SJSA1 (cell line): ENCODE data around the gene ARL2BP. TPM values are rescaled to one million over a fixed set of nuclear protein-coding genes. Genes with fewer than 3 reads are reported as not detected.

Experiments
- DNase-seq, 2 experiments: peaks; one replicate each; pipeline ENCODE4 v3.0.0-alpha.2; 2015 to 2020; ENCODE audit warnings: low spot score in 2 of 2, low read depth in 1 of 2
- H3K27ac ChIP-seq: fragments of 250-450 bp; sonication (Bioruptor Pico); 2 replicates; pipeline ENCODE4 v1.5.1; 2020; ENCODE audit warnings: mild to moderate bottlenecking, moderate library complexity
- H3K27me3 ChIP-seq: fragments of 250-450 bp; sonication (Bioruptor Pico); replicated peaks from 2 replicates; pipeline ENCODE4 v1.5.1; 2020; ENCODE audit warnings: mild to moderate bottlenecking, moderate library complexity
- H3K36me3 ChIP-seq: fragments of 250-450 bp; sonication (Bioruptor Pico); 2 replicates; pipeline ENCODE4 v1.5.1; 2020; ENCODE audit warnings: mild to moderate bottlenecking
- H3K4me1 ChIP-seq: fragments of 250-450 bp; sonication (Bioruptor Pico); replicated peaks from 2 replicates; pipeline ENCODE4 v1.6.1; 2021; ENCODE audit warnings: mild to moderate bottlenecking
- H3K4me3 ChIP-seq: fragments of 250-450 bp; sonication (Bioruptor Pico); 2 replicates; pipeline ENCODE4 v1.5.1; 2020; ENCODE audit warnings: mild to moderate bottlenecking
- H3K9me3 ChIP-seq: fragments of 250-450 bp; sonication (Bioruptor Pico); replicated peaks from 2 replicates; pipeline ENCODE4 v1.5.1; 2020; ENCODE audit warnings: mild to moderate bottlenecking
- total RNA-seq: library from RNA; depleted of rRNA; stranded (reverse); fragments of >200 nt; shearing (Covaris generic); gene quantifications from 2 replicates; pipeline ENCODE4 v1.2.3, GENCODE V29; 2014

Gene ARL2BP
- total RNA-seq, 1 experiment from 2014 or later = 118 TPM

- Histone ChIP-seq H3K27ac (no peak overlapping the region), H3K36me3 (peaks cover 88% of the 10 kb centered on the region), H3K9me3 (no peaks in the 10 kb centered on the region), H3K4me3 (no peak overlapping the region), H3K4me1 (no peaks in the 10 kb centered on the region), H3K27me3 (no peaks in the 10 kb centered on the region)
- DNase-seq = no peak
Observed at GRCh38 chr16:57224651-57225335, 20.3 kb upstream of the ARL2BP start.

- peaks cover 91% of the 10 kb centered on the region for H3K36me3 ChIP-seq
- no peak overlapping the region for H3K4me3 ChIP-seq
- H3K4me1 ChIP-seq = no peaks in the 10 kb centered on the region
- no peak overlapping the region for H3K27ac ChIP-seq
- no peak for DNase-seq
- H3K27me3 ChIP-seq = no peaks in the 10 kb centered on the region
- no peaks in the 10 kb centered on the region for H3K9me3 ChIP-seq
Observed at GRCh38 chr16:57225978-57226377, 19.1 kb upstream of the ARL2BP start.

- Histone ChIP-seq H3K4me3 (no peak overlapping the region), H3K27ac (no peak overlapping the region), H3K27me3 (no peaks in the 10 kb centered on the region), H3K36me3 (peaks cover 91% of the 10 kb centered on the region), H3K4me1 (no peaks in the 10 kb centered on the region), H3K9me3 (no peaks in the 10 kb centered on the region)
- no peak for DNase-seq
Observed at GRCh38 chr16:57226701-57227621, 18.1 kb upstream of the ARL2BP start.

- no peaks in the 10 kb centered on the region for H3K9me3 ChIP-seq
- no peaks in the 10 kb centered on the region for H3K4me1 ChIP-seq
- no peaks in the 10 kb centered on the region for H3K27me3 ChIP-seq
- no peak for DNase-seq
- no peak overlapping the region for H3K27ac ChIP-seq
- H3K4me3 ChIP-seq = no peak overlapping the region
- peaks cover 91% of the 10 kb centered on the region for H3K36me3 ChIP-seq
Observed at GRCh38 chr16:57229079-57229478, 16.0 kb upstream of the ARL2BP start.

GRCh38 chr16:57231821-57232350 is 13.2 kb upstream of the ARL2BP start:
- no peak overlapping the region for H3K27ac ChIP-seq
- DNase-seq = no peak
- no peaks in the 10 kb centered on the region; the same call in 1 of the 2 replicates for H3K4me1 ChIP-seq
- H3K36me3 ChIP-seq = peaks cover 91% of the 10 kb centered on the region
- H3K9me3 ChIP-seq = no peaks in the 10 kb centered on the region
- H3K27me3 ChIP-seq = no peaks in the 10 kb centered on the region
- H3K4me3 ChIP-seq = no peak overlapping the region

- Histone ChIP-seq H3K36me3 (peaks cover 94% of the 10 kb centered on the region), H3K27me3 (no peaks in the 10 kb centered on the region), H3K4me1 (no peaks in the 10 kb centered on the region; the same call in 1 of the 2 replicates), H3K4me3 (no peak overlapping the region), H3K9me3 (no peaks in the 10 kb centered on the region), H3K27ac (no peak overlapping the region)
- no peak for DNase-seq
Observed at GRCh38 chr16:57233944-57234706, 10.9 kb upstream of the ARL2BP start.

- Histone ChIP-seq H3K36me3 (peaks cover 94% of the 10 kb centered on the region), H3K4me3 (no peak overlapping the region), H3K9me3 (no peaks in the 10 kb centered on the region), H3K27me3 (no peaks in the 10 kb centered on the region), H3K4me1 (no peaks in the 10 kb centered on the region; the same call in 1 of the 2 replicates), H3K27ac (no peak overlapping the region)
- no peak for DNase-seq
Observed at GRCh38 chr16:57234707-57235092, 10.4 kb upstream of the ARL2BP start.

GRCh38 chr16:57235128-57236021 is 9.7 kb upstream of the ARL2BP start:
- no peaks in the 10 kb centered on the region for H3K27me3 ChIP-seq
- peaks cover 92% of the 10 kb centered on the region for H3K36me3 ChIP-seq
- no peak overlapping the region for H3K27ac ChIP-seq
- H3K9me3 ChIP-seq = no peaks in the 10 kb centered on the region
- DNase-seq = peak; percentile 34 to 53
- H3K4me3 ChIP-seq = no peak overlapping the region
- H3K4me1 ChIP-seq = no peaks in the 10 kb centered on the region; the same call in 1 of the 2 replicates

- Histone ChIP-seq H3K27me3 (no peaks in the 10 kb centered on the region), H3K27ac (no peak overlapping the region)
- no peak for DNase-seq
Observed at GRCh38 chr16:57236022-57236350, 9.1 kb upstream of the ARL2BP start.

GRCh38 chr16:57238682-57239081 is 6.4 kb upstream of the ARL2BP start:
- H3K4me1 ChIP-seq = no peaks in the 10 kb centered on the region; the same call in 1 of the 2 replicates
- H3K27ac ChIP-seq = no peak overlapping the region
- no peak overlapping the region for H3K4me3 ChIP-seq
- no peaks in the 10 kb centered on the region for H3K9me3 ChIP-seq
- H3K27me3 ChIP-seq = no peaks in the 10 kb centered on the region
- H3K36me3 ChIP-seq = peaks cover 59% of the 10 kb centered on the region
- no peak for DNase-seq

More at GRCh38 chr16:57236022-57236350, 9.1 kb upstream of the ARL2BP start:
- no peaks in the 10 kb centered on the region; the same call in 1 of the 2 replicates for H3K4me1 ChIP-seq
- H3K36me3 ChIP-seq = peaks cover 86% of the 10 kb centered on the region
- H3K9me3 ChIP-seq = no peaks in the 10 kb centered on the region
- no peak overlapping the region for H3K4me3 ChIP-seq

- Histone ChIP-seq H3K4me1 (peaks cover under 1% of the 10 kb centered on the region; the same call in 1 of the 2 replicates), H3K4me3 (no peak overlapping the region), H3K27ac (no peak overlapping the region), H3K36me3 (peaks cover 55% of the 10 kb centered on the region), H3K27me3 (no peaks in the 10 kb centered on the region), H3K9me3 (no peaks in the 10 kb centered on the region)
- no peak for DNase-seq
Observed at GRCh38 chr16:57239107-57239506, 6.0 kb upstream of the ARL2BP start.

GRCh38 chr16:57240851-57241250 is 4.2 kb upstream of the ARL2BP start:
- no peaks in the 10 kb centered on the region for H3K9me3 ChIP-seq
- H3K4me3 ChIP-seq = no peak overlapping the region
- no peak for DNase-seq
- no peaks in the 10 kb centered on the region for H3K27me3 ChIP-seq
- peaks cover 37% of the 10 kb centered on the region for H3K36me3 ChIP-seq
- no peak overlapping the region for H3K27ac ChIP-seq
- peaks cover 5% of the 10 kb centered on the region; the same call in 1 of the 2 replicates for H3K4me1 ChIP-seq
